Ishikawa (cell line): ENCODE results near the gene GSDMA.

Source experiments
- CEBPB ChIP-seq: IDR thresholded peaks from 2 replicates; pipeline ENCODE4 v1.6.1; 2012
- CREB1 ChIP-seq: IDR thresholded peaks from 2 replicates; pipeline ENCODE4 v1.6.1; 2012; ENCODE audit warnings: low read depth
- EP300 ChIP-seq: IDR thresholded peaks from 2 replicates; pipeline ENCODE4 v1.6.1; 2012; ENCODE audit warnings: borderline replicate concordance
- FOXM1 ChIP-seq: IDR thresholded peaks from 2 replicates; pipeline ENCODE4 v1.6.1; 2012; ENCODE audit warnings: low read depth, borderline replicate concordance
- MAX ChIP-seq: IDR thresholded peaks from 2 replicates; pipeline ENCODE4 v1.6.1; 2012
- NFIC ChIP-seq: IDR thresholded peaks from 2 replicates; pipeline ENCODE4 v1.6.1; 2012
- RAD21 ChIP-seq: IDR thresholded peaks from 2 replicates; pipeline ENCODE4 v1.6.1; 2012; ENCODE audit warnings: low read depth
- REST ChIP-seq: IDR thresholded peaks from 2 replicates; pipeline ENCODE4 v1.6.1; 2012; ENCODE audit warnings: low read depth, mild to moderate bottlenecking
- TAF1 ChIP-seq: IDR thresholded peaks from 2 replicates; pipeline ENCODE4 v1.6.1; 2012; ENCODE audit warnings: low read depth, mild to moderate bottlenecking
- TCF12 ChIP-seq: IDR thresholded peaks from 2 replicates; pipeline ENCODE4 v1.6.1; 2012; ENCODE audit warnings: low read depth
- TEAD4 ChIP-seq: IDR thresholded peaks from 2 replicates; pipeline ENCODE4 v1.6.1; 2012
- USF1 ChIP-seq: IDR thresholded peaks from 2 replicates; pipeline ENCODE4 v1.6.1; 2012
- ZBTB7A ChIP-seq: IDR thresholded peaks from 2 replicates; pipeline ENCODE4 v1.6.1; 2012; ENCODE audit warnings: low read depth

The GSDMA gene

GRCh38 chr17:40025991-40026815, 63.4 kb downstream of the GSDMA start:
- TF ChIP-seq FOXM1 (no peak), TAF1 (no peak), RAD21 (no peak)

GRCh38 chr17:40026816-40027613, 64.2 kb downstream of the GSDMA start:
- TF ChIP-seq EP300, result no peak
- no peak for TF ChIP-seq TAF1
- TF ChIP-seq MAX, result peak; percentile 26; the same call in 1 of the 2 replicates
- no peak for TF ChIP-seq CREB1
- TF ChIP-seq REST, result no peak
- TF ChIP-seq USF1, result no peak
- no peak for TF ChIP-seq TCF12
- no peak for TF ChIP-seq ZBTB7A
- no peak for TF ChIP-seq CEBPB
- TF ChIP-seq RAD21, result peak; percentile 58
- no peak for TF ChIP-seq TEAD4
- no peak for TF ChIP-seq NFIC
